Thoracic aorta (tissue), 2 donors: ENCODE data around the gene LBX2. TPM values are rescaled to one million over a fixed set of nuclear protein-coding genes. Genes with fewer than 3 reads are reported as not detected.

Experiments used
- ATAC-seq: fragments of 150-250 bp; one replicate; pipeline ENCODE4 v1.8.0; 2017; ENCODE audit warnings: low read depth; ENCODE audit not compliant: insufficient number of reproducible peaks, low FRiP score
- DNase-seq: peaks from one replicate; pipeline ENCODE4 v3.0.0-alpha.2; 2020; ENCODE audit warnings: low spot score
- H3K27ac ChIP-seq, 2 donors: fragments of 200-600 bp; sonication (generic); 1 replicate in 1 of 2; 2 replicates in 1 of 2; pipeline ENCODE4 v1.5.1; 2016; ENCODE audit warnings: mild to moderate bottlenecking in 2 of 2, moderate library complexity in 2 of 2
- H3K27me3 ChIP-seq: fragments of 200-600 bp; sonication (generic); replicated peaks from 2 replicates; pipeline ENCODE4 v1.6.0; 2016; ENCODE audit warnings: mild to moderate bottlenecking; ENCODE audit not compliant: insufficient read depth
- H3K36me3 ChIP-seq: fragments of 200-600 bp; sonication (generic); one replicate; pipeline ENCODE4 v1.5.1; 2016
- H3K4me1 ChIP-seq, 2 donors: fragments of 200-600 bp; sonication (generic); 1 replicate in 1 of 2; 2 replicates in 1 of 2; pipeline versions ENCODE4 v1.5.1 to v1.6.0; 2016; ENCODE audit warnings: low read depth in 2 of 2, mild to moderate bottlenecking in 1 of 2; ENCODE audit not compliant: control insufficient read depth in 1 of 2
- H3K4me3 ChIP-seq: fragments of 200-600 bp; sonication (generic); 2 replicates; pipeline ENCODE4 v1.5.1; 2016; ENCODE audit warnings: mild to moderate bottlenecking
- H3K9me3 ChIP-seq: fragments of 200-600 bp; sonication (generic); 2 replicates; pipeline ENCODE4 v1.5.1; 2016
- CTCF ChIP-seq: fragments of 200-600 bp; sonication (generic); IDR thresholded peaks from one replicate; pipeline ENCODE4 v1.5.1; 2019; ENCODE audit warnings: antibody characterized with exemption
- total RNA-seq, 2 donors: library from RNA; depleted of rRNA; stranded (reverse); fragments of >200 nt; gene quantifications; one replicate each; pipeline versions ENCODE4 v1.1.0 to v1.2.3, GENCODE V29; 2016

LBX2 gene
- total RNA-seq, 2 donors from 2014 or later = 0.54 to 0.71 TPM

- Histone ChIP-seq H3K27me3 (no peaks in the 10 kb centered on the region), H3K4me3 (no peak overlapping the region), H3K36me3 (no peaks in the 10 kb centered on the region), H3K4me1 (no peaks in the 10 kb centered on the region), H3K9me3 (no peaks in the 10 kb centered on the region), H3K27ac (no peak overlapping the region)
- DNase-seq = no peak
- TF ChIP-seq CTCF = no peak
- ATAC-seq = no peak
These were observed 40.9 kb upstream of the LBX2 start for GRCh38 chr2:74540291-74540690.

- H3K4me1 ChIP-seq = no peaks in the 10 kb centered on the region
- H3K4me3 ChIP-seq = no peak overlapping the region
- no peak for TF ChIP-seq CTCF
- no peaks in the 10 kb centered on the region for H3K9me3 ChIP-seq
- H3K36me3 ChIP-seq = peaks cover 2% of the 10 kb centered on the region
- no peak for DNase-seq
- no peak for ATAC-seq
- H3K27me3 ChIP-seq = no peaks in the 10 kb centered on the region
- H3K27ac ChIP-seq = no peak overlapping the region
These were observed 39.5 kb upstream of the LBX2 start for GRCh38 chr2:74538881-74539339.

GRCh38 chr2:74537140-74537539, 37.7 kb upstream of the LBX2 start:
- Histone ChIP-seq H3K4me3 (no peak overlapping the region), H3K4me1 (no peaks in the 10 kb centered on the region), H3K36me3 (peaks cover 15% of the 10 kb centered on the region), H3K27me3 (no peaks in the 10 kb centered on the region), H3K9me3 (no peaks in the 10 kb centered on the region), H3K27ac (no peak overlapping the region)
- no peak for ATAC-seq
- DNase-seq = no peak
- TF ChIP-seq CTCF = no peak

- no peaks in the 10 kb centered on the region for H3K27me3 ChIP-seq
- peaks cover 0 to 4% of the 10 kb centered on the region in 2 donors for H3K4me1 ChIP-seq
- no peak overlapping the region for H3K27ac ChIP-seq
- ATAC-seq = no peak
- H3K4me3 ChIP-seq = no peak overlapping the region
- DNase-seq = no peak
- H3K36me3 ChIP-seq = peaks cover 15% of the 10 kb centered on the region
- TF ChIP-seq CTCF = no peak
- H3K9me3 ChIP-seq = no peaks in the 10 kb centered on the region
These were observed 37.0 kb upstream of the LBX2 start for GRCh38 chr2:74536166-74536950.

GRCh38 chr2:74535440-74535965, 36.1 kb upstream of the LBX2 start:
- TF ChIP-seq CTCF = no peak
- DNase-seq = no peak
- ATAC-seq = no peak
- H3K4me3 ChIP-seq = no peak overlapping the region
- H3K27me3 ChIP-seq = no peaks in the 10 kb centered on the region
- H3K9me3 ChIP-seq = no peaks in the 10 kb centered on the region
- peaks cover 5 to 13% of the 10 kb centered on the region in 2 donors for H3K4me1 ChIP-seq
- no peak overlapping the region for H3K27ac ChIP-seq
- peaks cover 15% of the 10 kb centered on the region for H3K36me3 ChIP-seq
